ENCODE results near the gene WASF3.
A peak's percentile ranks its signal among the peaks of the same experiment; 100 is the strongest.

Gene WASF3

GRCh38 chr13:26699197-26699490, 141.7 kb downstream of the WASF3 start:
- peak; percentile 7 for DNase-seq
- no peak for TF ChIP-seq CTCF (IDR thresholded peaks at IDR 0.05; ENCODE audit: low read depth, low read length)
- no peak overlapping the region for H3K27ac ChIP-seq

GRCh38 chr13:26705536-26705935, 148.1 kb downstream of the WASF3 start:
- H3K27me3 ChIP-seq (ENCODE audit: insufficient read depth, low read depth, severe bottlenecking), result no peaks in the 10 kb centered on the region
- no peak overlapping the region for H3K4me3 ChIP-seq (ENCODE audit: low read depth, low read length)
- H3K27ac ChIP-seq, result no peak overlapping the region
- no peaks in the 10 kb centered on the region for H3K36me3 ChIP-seq
- no peaks in the 10 kb centered on the region for H3K9me3 ChIP-seq (ENCODE audit: severe bottlenecking)
- peak; percentile 74 for DNase-seq
- no peak for TF ChIP-seq CTCF (IDR thresholded peaks at IDR 0.05; ENCODE audit: low read depth, low read length)

More at GRCh38 chr13:26699197-26699490, 141.7 kb downstream of the WASF3 start:
- no peaks in the 10 kb centered on the region for H3K9me3 ChIP-seq (ENCODE audit: severe bottlenecking)
- no peak overlapping the region for H3K4me3 ChIP-seq (ENCODE audit: low read depth, low read length)
- peaks cover 7% of the 10 kb centered on the region; the same call in 1 of the 2 replicates for H3K36me3 ChIP-seq
- no peaks in the 10 kb centered on the region for H3K27me3 ChIP-seq (ENCODE audit: insufficient read depth, low read depth, severe bottlenecking)

GRCh38 chr13:26706381-26706780, 148.9 kb downstream of the WASF3 start:
- no peak overlapping the region for H3K4me3 ChIP-seq (ENCODE audit: low read depth, low read length)
- no peaks in the 10 kb centered on the region for H3K36me3 ChIP-seq
- no peaks in the 10 kb centered on the region for H3K27me3 ChIP-seq (ENCODE audit: insufficient read depth, low read depth, severe bottlenecking)
- DNase-seq, result no peak
- no peaks in the 10 kb centered on the region for H3K9me3 ChIP-seq (ENCODE audit: severe bottlenecking)
- peak; percentile 33 for TF ChIP-seq CTCF (IDR thresholded peaks at IDR 0.05; ENCODE audit: low read depth, low read length)
- no peak overlapping the region for H3K27ac ChIP-seq

GRCh38 chr13:26707122-26708006, 149.9 kb downstream of the WASF3 start:
- Histone ChIP-seq H3K27ac (no peak overlapping the region), H3K27me3 (ENCODE audit: insufficient read depth, low read depth, severe bottlenecking) (no peaks in the 10 kb centered on the region), H3K9me3 (ENCODE audit: severe bottlenecking) (peaks cover 5% of the 10 kb centered on the region), H3K4me3 (ENCODE audit: low read depth, low read length) (no peak overlapping the region), H3K36me3 (no peaks in the 10 kb centered on the region)
- peak; percentile 96 for TF ChIP-seq CTCF (IDR thresholded peaks at IDR 0.05; ENCODE audit: low read depth, low read length)
- DNase-seq, result peak; percentile 87

GRCh38 chr13:26708007-26708297, 150.5 kb downstream of the WASF3 start:
- no peak for DNase-seq
- H3K27me3 ChIP-seq (ENCODE audit: insufficient read depth, low read depth, severe bottlenecking), result no peaks in the 10 kb centered on the region

More at GRCh38 chr13:26708007-26708297, 150.5 kb downstream of the WASF3 start:
- Histone ChIP-seq H3K9me3 (ENCODE audit: severe bottlenecking) (peaks cover 8% of the 10 kb centered on the region), H3K27ac (no peak overlapping the region), H3K36me3 (no peaks in the 10 kb centered on the region), H3K4me3 (ENCODE audit: low read depth, low read length) (no peak overlapping the region)
- no peak for TF ChIP-seq CTCF (IDR thresholded peaks at IDR 0.05; ENCODE audit: low read depth, low read length)

Data from WERI-Rb-1 (cell line).